OCI-LY1 (cell line): Measurements from ENCODE around the gene PRCD.

ENCODE experiments used
- H2AFZ ChIP-seq: fragments of 200-600 bp; sonication (generic), shearing (Covaris generic); 2 replicates; pipeline ENCODE4 v1.6.0; 2014; ENCODE audit warnings: antibody characterized with exemption, mild to moderate bottlenecking, low read length
- H3F3A ChIP-seq: fragments of 200-600 bp; sonication (generic), shearing (Covaris generic); 2 replicates; pipeline ENCODE4 v1.6.0; 2014; ENCODE audit warnings: mild to moderate bottlenecking, antibody characterized with exemption, low read length, moderate library complexity; ENCODE audit not compliant: insufficient read depth
- H3K27ac ChIP-seq: fragments of 200-600 bp; sonication (generic); 2 replicates; pipeline ENCODE4 v1.5.1; 2014; ENCODE audit warnings: low read length, mixed run types, mild to moderate bottlenecking, low read depth; ENCODE audit not compliant: poor library complexity, severe bottlenecking
- H3K27me3 ChIP-seq: fragments of 200-600 bp; sonication (generic); 2 replicates; pipeline ENCODE4 v1.6.0; 2014; ENCODE audit warnings: antibody characterized with exemption, mild to moderate bottlenecking, low read length, moderate library complexity; ENCODE audit not compliant: insufficient read depth
- H3K36me3 ChIP-seq: fragments of 200-600 bp; sonication (generic); 2 replicates; pipeline ENCODE4 v1.6.1; 2014; ENCODE audit warnings: mild to moderate bottlenecking, antibody characterized with exemption, low read length, moderate library complexity, mixed read lengths; ENCODE audit not compliant: insufficient read depth
- H3K4me1 ChIP-seq: fragments of 200-600 bp; sonication (generic); 2 replicates; pipeline ENCODE4 v1.5.1; 2014; ENCODE audit warnings: mild to moderate bottlenecking, low read length, moderate library complexity; ENCODE audit not compliant: insufficient read depth, severe bottlenecking
- H3K4me2 ChIP-seq: fragments of 200-600 bp; sonication (generic), shearing (Covaris generic); 2 replicates; pipeline ENCODE4 v1.6.1; 2014; ENCODE audit warnings: low read length
- H3K4me3 ChIP-seq: fragments of 200-600 bp; sonication (generic); 2 replicates; pipeline ENCODE4 v1.5.1; 2014; ENCODE audit warnings: low read length, low read depth, mild to moderate bottlenecking, mixed read lengths; ENCODE audit not compliant: poor library complexity, severe bottlenecking
- H3K79me2 ChIP-seq: fragments of 200-600 bp; shearing (Covaris generic); 2 replicates; pipeline ENCODE4 v1.6.1; 2016; ENCODE audit warnings: mixed run types, low read length, mixed read lengths; ENCODE audit not compliant: insufficient read depth
- H3K9ac ChIP-seq: fragments of 200-600 bp; sonication (generic), shearing (Covaris generic); 2 replicates; pipeline ENCODE4 v1.6.1; 2014; ENCODE audit warnings: mild to moderate bottlenecking, low read length, mixed read lengths
- H3K9me2 ChIP-seq: fragments of 200-600 bp; sonication (generic), shearing (Covaris generic); 2 replicates; pipeline ENCODE4 v1.6.1; 2014; ENCODE audit warnings: low read depth, mild to moderate bottlenecking, low read length, mixed read lengths
- H3K9me3 ChIP-seq: fragments of 200-600 bp; shearing (Covaris generic); 2 replicates; pipeline ENCODE4 v1.6.1; 2014; ENCODE audit warnings: low read length, mixed read lengths
- H4K20me1 ChIP-seq: fragments of 200-600 bp; sonication (generic), shearing (Covaris generic); 2 replicates; pipeline ENCODE4 v1.6.0; 2016; ENCODE audit warnings: mild to moderate bottlenecking, low read length; ENCODE audit not compliant: insufficient read depth
- EZH2 ChIP-seq: fragments of 200-600 bp; sonication (generic), shearing (Covaris generic); IDR thresholded peaks from 2 replicates; pipeline ENCODE4 v1.8.0; 2017; ENCODE audit warnings: borderline replicate concordance, mixed run types, mild to moderate bottlenecking, antibody characterized with exemption, low read length, moderate library complexity, mixed read lengths
- TF ChIP-seq, protein P1 (sequence below): fragments of 200-600 bp; sonication (generic), shearing (Covaris generic); IDR thresholded peaks from 2 replicates; pipeline ENCODE4 v1.5.1; 2017; ENCODE audit warnings: mild to moderate bottlenecking, antibody characterized with exemption, low read length, moderate library complexity, mixed read lengths

The PRCD gene

DNA sequence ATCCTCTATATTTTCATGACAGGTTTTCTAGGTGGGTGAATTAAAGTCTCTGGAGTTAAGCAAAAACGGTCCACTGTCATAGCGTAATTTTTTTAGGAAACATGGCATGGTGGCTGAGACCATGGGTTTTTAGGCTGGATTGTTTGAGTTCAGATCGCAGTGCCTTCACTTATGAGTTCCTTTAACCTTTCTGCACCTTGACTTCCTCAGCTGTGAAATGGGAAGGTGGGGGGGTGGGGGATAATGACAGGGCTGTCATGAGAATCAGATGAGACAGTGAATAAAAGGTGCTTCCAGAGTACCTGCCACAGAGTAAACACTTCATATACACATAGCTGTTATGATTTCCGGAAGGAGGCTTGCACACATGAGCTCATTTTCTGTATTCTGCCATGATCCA lies 11.8 kb downstream of the PRCD start:
- Histone ChIP-seq H3K4me1 (peaks cover 3% of the 10 kb centered on the region), H3K27ac (no peak overlapping the region)

DNA sequence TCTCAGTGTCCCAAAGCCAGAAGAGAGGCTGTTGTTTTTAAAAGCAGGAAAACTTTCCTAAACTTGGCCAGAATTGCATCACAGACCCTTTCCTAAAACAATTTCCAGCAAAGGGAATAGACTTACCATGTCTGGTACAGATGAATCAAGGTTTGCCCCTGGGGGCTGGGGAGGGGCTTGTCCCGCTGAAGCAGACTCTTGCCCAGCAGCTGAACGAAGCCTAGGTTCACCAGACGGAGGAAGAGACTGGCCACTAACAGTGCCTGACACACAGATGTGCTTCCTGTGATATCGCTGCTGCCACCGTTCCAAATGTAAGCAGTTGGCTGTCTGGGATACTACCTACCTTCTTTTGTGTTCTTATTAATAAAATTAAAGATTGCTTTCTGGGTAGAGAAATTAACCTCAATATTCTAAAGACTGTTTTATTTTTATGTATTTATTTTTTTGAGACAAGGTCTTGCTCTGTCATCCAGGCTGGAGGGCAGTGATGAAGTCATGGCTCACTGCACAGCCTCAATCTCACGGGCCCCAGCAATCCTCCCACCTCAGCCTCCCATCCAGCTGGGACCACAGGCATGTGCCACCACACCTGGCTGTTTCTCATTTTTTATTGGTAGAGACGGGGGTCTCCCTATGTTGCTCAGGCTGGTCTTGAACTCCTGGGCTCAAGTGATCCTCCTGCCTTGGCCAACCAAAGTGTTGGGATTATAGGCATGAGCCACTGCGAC lies 13.5 kb downstream of the PRCD start:
- Histone ChIP-seq H3K36me3 (peaks cover 1% of the 10 kb centered on the region; the same call in 1 of the 2 replicates), H3K79me2 (peaks cover 8% of the 10 kb centered on the region), H3K9me3 (no peaks in the 10 kb centered on the region), H3K4me1 (peaks cover 8% of the 10 kb centered on the region), H3K27me3 (no peaks in the 10 kb centered on the region), H3K9ac (no peak overlapping the region), H3K9me2 (no peaks in the 10 kb centered on the region), H3F3A (no peaks in the 10 kb centered on the region), H3K4me3 (no peak overlapping the region), H3K4me2 (no peak overlapping the region), H3K27ac (no peak overlapping the region), H4K20me1 (no peaks in the 10 kb centered on the region), H2AFZ (no peak overlapping the region)
- no peak for TF ChIP-seq EZH2
- TF ChIP-seq, protein P1, sequence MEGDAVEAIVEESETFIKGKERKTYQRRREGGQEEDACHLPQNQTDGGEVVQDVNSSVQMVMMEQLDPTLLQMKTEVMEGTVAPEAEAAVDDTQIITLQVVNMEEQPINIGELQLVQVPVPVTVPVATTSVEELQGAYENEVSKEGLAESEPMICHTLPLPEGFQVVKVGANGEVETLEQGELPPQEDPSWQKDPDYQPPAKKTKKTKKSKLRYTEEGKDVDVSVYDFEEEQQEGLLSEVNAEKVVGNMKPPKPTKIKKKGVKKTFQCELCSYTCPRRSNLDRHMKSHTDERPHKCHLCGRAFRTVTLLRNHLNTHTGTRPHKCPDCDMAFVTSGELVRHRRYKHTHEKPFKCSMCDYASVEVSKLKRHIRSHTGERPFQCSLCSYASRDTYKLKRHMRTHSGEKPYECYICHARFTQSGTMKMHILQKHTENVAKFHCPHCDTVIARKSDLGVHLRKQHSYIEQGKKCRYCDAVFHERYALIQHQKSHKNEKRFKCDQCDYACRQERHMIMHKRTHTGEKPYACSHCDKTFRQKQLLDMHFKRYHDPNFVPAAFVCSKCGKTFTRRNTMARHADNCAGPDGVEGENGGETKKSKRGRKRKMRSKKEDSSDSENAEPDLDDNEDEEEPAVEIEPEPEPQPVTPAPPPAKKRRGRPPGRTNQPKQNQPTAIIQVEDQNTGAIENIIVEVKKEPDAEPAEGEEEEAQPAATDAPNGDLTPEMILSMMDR: no peak

More for the DNA sequence above, 11.8 kb downstream of the PRCD start:
- H3K9me2 ChIP-seq: no peaks in the 10 kb centered on the region
- H3K79me2 ChIP-seq: no peaks in the 10 kb centered on the region
- no peak overlapping the region for H2AFZ ChIP-seq
- no peaks in the 10 kb centered on the region for H4K20me1 ChIP-seq
- no peak overlapping the region for H3K9ac ChIP-seq
- H3K4me3 ChIP-seq: no peak overlapping the region
- no peaks in the 10 kb centered on the region for H3K27me3 ChIP-seq
- no peaks in the 10 kb centered on the region for H3K9me3 ChIP-seq
- no peak overlapping the region for H3K4me2 ChIP-seq
- no peaks in the 10 kb centered on the region for H3K36me3 ChIP-seq
- no peaks in the 10 kb centered on the region for H3F3A ChIP-seq
- TF ChIP-seq, protein P1: no peak
- no peak for TF ChIP-seq EZH2

DNA sequence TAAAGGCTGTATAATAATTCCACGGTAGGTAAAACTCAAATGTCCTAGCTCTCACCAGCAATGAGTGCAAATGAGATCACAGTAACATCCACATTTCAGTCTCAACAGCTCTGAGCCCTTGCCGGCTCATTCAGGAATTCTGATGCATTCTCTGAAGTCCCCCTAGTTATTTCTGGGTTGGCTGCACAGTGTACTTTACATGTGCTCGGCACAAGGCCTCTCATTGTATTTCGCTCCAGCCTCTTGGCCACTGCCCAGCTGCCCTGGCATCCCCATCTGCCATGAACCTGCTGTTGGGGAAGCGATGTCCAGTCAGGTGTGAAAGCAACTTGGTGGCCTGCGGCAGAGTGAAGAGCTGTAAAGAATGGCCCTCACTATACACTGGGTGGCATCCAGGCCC lies 14.3 kb downstream of the PRCD start:
- Histone ChIP-seq H3K27me3 (no peaks in the 10 kb centered on the region), H3K9ac (no peak overlapping the region), H3K27ac (no peak overlapping the region)

More for the DNA sequence above, 14.3 kb downstream of the PRCD start:
- Histone ChIP-seq H3K4me1 (peaks cover 16% of the 10 kb centered on the region), H3K9me2 (no peaks in the 10 kb centered on the region), H2AFZ (no peak overlapping the region), H3F3A (no peaks in the 10 kb centered on the region), H3K9me3 (no peaks in the 10 kb centered on the region), H3K4me2 (no peak overlapping the region), H4K20me1 (no peaks in the 10 kb centered on the region), H3K4me3 (no peak overlapping the region), H3K36me3 (peaks cover 9% of the 10 kb centered on the region), H3K79me2 (peaks cover 16% of the 10 kb centered on the region)
- no peak for TF ChIP-seq EZH2
- TF ChIP-seq, protein P1: no peak
